Mesenchymal stem cell (in vitro differentiated cells and primary cell): Measurements from ENCODE around the gene CATSPERD.
A peak's percentile ranks its signal among the peaks of the same experiment; 100 is the strongest.

Experiments used
- DNase-seq: peaks from one replicate; pipeline ENCODE4 v3.0.0-alpha.2; 2013
- H2AFZ ChIP-seq: one replicate; pipeline ENCODE4 v1.6.1; 2013; ENCODE audit warnings: low read depth, mild to moderate bottlenecking, control low read depth, inconsistent platforms, low read length, moderate library complexity
- H2AK5ac ChIP-seq: 2 replicates; pipeline ENCODE4 v1.6.1; 2013; ENCODE audit warnings: low read length, moderate library complexity, mild to moderate bottlenecking, inconsistent platforms; ENCODE audit not compliant: severe bottlenecking
- H2BK120ac ChIP-seq: one replicate; pipeline ENCODE4 v1.6.1; 2013; ENCODE audit warnings: low read depth, mild to moderate bottlenecking, inconsistent platforms, low read length, moderate library complexity
- H2BK12ac ChIP-seq, 2 experiments: one replicate each; pipeline ENCODE4 v1.6.1; 2013; ENCODE audit warnings: inconsistent platforms in 2 of 2, low read length in 2 of 2, mild to moderate bottlenecking in 2 of 2, moderate library complexity in 2 of 2, control low read depth in 1 of 2
- H2BK15ac ChIP-seq: one replicate; pipeline ENCODE4 v1.6.1; 2013; ENCODE audit warnings: mild to moderate bottlenecking, low read depth, inconsistent platforms; ENCODE audit not compliant: poor library complexity, severe bottlenecking
- H2BK5ac ChIP-seq: 2 replicates; pipeline ENCODE4 v1.6.1; 2013; ENCODE audit warnings: low read depth, mild to moderate bottlenecking, low read length, control low read depth, inconsistent platforms; ENCODE audit not compliant: poor library complexity, severe bottlenecking
- H3K14ac ChIP-seq, 2 experiments: one replicate each; pipeline ENCODE4 v1.6.1; 2013; ENCODE audit warnings: inconsistent platforms in 2 of 2, low read length in 2 of 2, control low read depth in 1 of 2, mild to moderate bottlenecking in 1 of 2, moderate library complexity in 1 of 2
- H3K18ac ChIP-seq, 2 experiments: one replicate each; pipeline ENCODE4 v1.6.1; 2013; ENCODE audit warnings: inconsistent platforms in 2 of 2, low read length in 2 of 2, control low read depth in 1 of 2, low read depth in 1 of 2, mild to moderate bottlenecking in 1 of 2
- H3K23ac ChIP-seq, 2 experiments: one replicate each; pipeline ENCODE4 v1.6.1; 2013; ENCODE audit warnings: inconsistent platforms in 2 of 2, low read length in 2 of 2, mild to moderate bottlenecking in 2 of 2, moderate library complexity in 2 of 2, control low read depth in 1 of 2
- H3K27ac ChIP-seq: 2 replicates; pipeline ENCODE4 v1.5.1; 2013; ENCODE audit warnings: mild to moderate bottlenecking, moderate library complexity, low read length, control low read depth, inconsistent platforms; ENCODE audit not compliant: poor library complexity, severe bottlenecking
- H3K27me3 ChIP-seq, 2 experiments: 2 replicates each; pipeline versions ENCODE4 v1.6.1 to v1.7.0; 2013; ENCODE audit warnings: low read length in 2 of 2, mild to moderate bottlenecking in 2 of 2, moderate library complexity in 2 of 2, control low read depth in 1 of 2, inconsistent platforms in 1 of 2; ENCODE audit not compliant: control insufficient read depth in 1 of 2, insufficient read depth in 1 of 2
- H3K36me3 ChIP-seq, 2 experiments: 2 replicates each; pipeline versions ENCODE4 v1.6.1 to v1.7.0; 2013; ENCODE audit warnings: low read length in 2 of 2, control low read depth in 1 of 2, inconsistent platforms in 1 of 2, low read depth in 1 of 2, mild to moderate bottlenecking in 1 of 2; ENCODE audit not compliant: insufficient read depth in 2 of 2, control insufficient read depth in 1 of 2
- H3K4ac ChIP-seq, 2 experiments: one replicate each; pipeline ENCODE4 v1.6.1; 2013; ENCODE audit warnings: inconsistent platforms in 2 of 2, low read length in 2 of 2, mild to moderate bottlenecking in 2 of 2, moderate library complexity in 2 of 2, control low read depth in 1 of 2, low read depth in 1 of 2
- H3K4me1 ChIP-seq: 2 replicates; pipeline ENCODE4 v1.6.1; 2013; ENCODE audit warnings: low read depth, low read length, control low read depth; ENCODE audit not compliant: control insufficient read depth, insufficient read depth
- H3K4me2 ChIP-seq: 2 replicates; pipeline ENCODE4 v1.6.1; 2013; ENCODE audit warnings: low read length, mild to moderate bottlenecking, inconsistent platforms; ENCODE audit not compliant: poor library complexity, severe bottlenecking
- H3K4me3 ChIP-seq, 2 experiments: 2 replicates each; pipeline versions ENCODE4 v1.5.1 to v1.7.0; 2013; ENCODE audit warnings: low read length in 2 of 2, mild to moderate bottlenecking in 2 of 2, control low read depth in 1 of 2, low read depth in 1 of 2; ENCODE audit not compliant: insufficient read depth in 1 of 2
- H3K79me1 ChIP-seq: replicated peaks from 2 replicates; pipeline ENCODE4 v1.6.1; 2013; ENCODE audit warnings: mild to moderate bottlenecking, control low read depth, low read length, inconsistent platforms; ENCODE audit not compliant: poor library complexity, severe bottlenecking
- H3K9ac ChIP-seq: 2 replicates; pipeline ENCODE4 v1.7.0; 2013; ENCODE audit warnings: mild to moderate bottlenecking, low read length, moderate library complexity
- H3K9me3 ChIP-seq: 2 replicates; pipeline ENCODE4 v1.7.0; 2013; ENCODE audit warnings: mild to moderate bottlenecking, low read length; ENCODE audit not compliant: control insufficient read depth
- H4K8ac ChIP-seq: one replicate; pipeline ENCODE4 v1.6.1; 2013; ENCODE audit warnings: inconsistent platforms, mild to moderate bottlenecking, low read length, moderate library complexity
- H4K91ac ChIP-seq: one replicate; pipeline ENCODE4 v1.6.1; 2013; ENCODE audit warnings: mild to moderate bottlenecking, low read length, inconsistent platforms
- WGBS: methylation state at CpG from one replicate; pipeline ENCODE4 v1.1.7; 2013; ENCODE audit warnings: mixed read lengths; 5-methylcytosine and 5-hydroxymethylcytosine counted together

The CATSPERD gene

DNA sequence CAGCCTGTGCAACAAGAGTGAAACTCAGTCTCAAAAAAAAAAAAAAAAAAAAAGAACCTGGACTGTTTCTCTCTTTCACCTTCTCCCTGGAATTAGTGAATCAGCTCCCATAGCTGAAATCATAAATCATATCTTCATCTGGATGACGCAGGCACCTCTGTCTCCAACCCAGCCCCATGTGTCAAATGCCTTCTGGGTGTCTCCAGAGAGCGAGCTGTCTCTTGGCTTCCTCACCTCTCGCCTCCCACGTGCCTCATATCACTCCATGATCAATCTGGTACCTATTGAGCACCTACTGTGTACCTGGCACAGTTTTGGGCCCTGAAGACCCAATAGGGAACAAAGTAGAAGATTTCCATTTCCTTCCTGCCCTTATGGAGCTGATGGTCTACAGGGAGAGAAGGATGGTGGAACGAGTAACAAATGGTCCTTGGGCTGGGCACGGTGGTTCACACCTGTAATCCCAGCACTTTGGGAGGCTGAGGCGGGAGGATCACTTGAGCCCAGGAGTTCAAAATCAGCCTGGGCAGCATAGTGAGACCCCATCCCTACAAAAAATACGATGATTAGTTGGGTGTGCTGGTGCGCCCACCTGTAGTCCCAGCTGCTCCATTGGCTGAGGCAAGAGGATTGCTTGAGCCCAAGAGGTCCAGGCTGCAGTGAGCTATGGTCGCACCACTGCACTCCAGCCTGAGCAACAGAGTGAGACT is 37.1 kb upstream of the CATSPERD start:
- no peak for DNase-seq
- H2AFZ ChIP-seq = no peak overlapping the region
- H4K91ac ChIP-seq = no peak overlapping the region
- H3K36me3 ChIP-seq = peaks cover 0 to 15% of the 10 kb centered on the region in 2 experiments
- H3K79me1 ChIP-seq = peaks cover 22% of the 10 kb centered on the region
- H3K14ac ChIP-seq = no peak overlapping the region
- H3K18ac ChIP-seq = no peak overlapping the region
- peaks cover 34% of the 10 kb centered on the region for H3K4me1 ChIP-seq
- H3K9me3 ChIP-seq = no peaks in the 10 kb centered on the region
- H2AK5ac ChIP-seq = no peak overlapping the region
- H3K4ac ChIP-seq = no peak overlapping the region
- no peak overlapping the region for H3K23ac ChIP-seq
- no peak overlapping the region for H3K9ac ChIP-seq
- H3K27me3 ChIP-seq = no peaks in the 10 kb centered on the region
- no peak overlapping the region for H4K8ac ChIP-seq
- no peak overlapping the region for H2BK12ac ChIP-seq
- H2BK120ac ChIP-seq = no peak overlapping the region
- H3K27ac ChIP-seq = no peak overlapping the region
- H3K4me2 ChIP-seq = no peak overlapping the region
- no peak overlapping the region for H2BK15ac ChIP-seq
- WGBS = 89% methylated on average over 9 of the region's 10 CpGs
- H3K4me3 ChIP-seq = no peak overlapping the region
- no peak overlapping the region for H2BK5ac ChIP-seq

DNA sequence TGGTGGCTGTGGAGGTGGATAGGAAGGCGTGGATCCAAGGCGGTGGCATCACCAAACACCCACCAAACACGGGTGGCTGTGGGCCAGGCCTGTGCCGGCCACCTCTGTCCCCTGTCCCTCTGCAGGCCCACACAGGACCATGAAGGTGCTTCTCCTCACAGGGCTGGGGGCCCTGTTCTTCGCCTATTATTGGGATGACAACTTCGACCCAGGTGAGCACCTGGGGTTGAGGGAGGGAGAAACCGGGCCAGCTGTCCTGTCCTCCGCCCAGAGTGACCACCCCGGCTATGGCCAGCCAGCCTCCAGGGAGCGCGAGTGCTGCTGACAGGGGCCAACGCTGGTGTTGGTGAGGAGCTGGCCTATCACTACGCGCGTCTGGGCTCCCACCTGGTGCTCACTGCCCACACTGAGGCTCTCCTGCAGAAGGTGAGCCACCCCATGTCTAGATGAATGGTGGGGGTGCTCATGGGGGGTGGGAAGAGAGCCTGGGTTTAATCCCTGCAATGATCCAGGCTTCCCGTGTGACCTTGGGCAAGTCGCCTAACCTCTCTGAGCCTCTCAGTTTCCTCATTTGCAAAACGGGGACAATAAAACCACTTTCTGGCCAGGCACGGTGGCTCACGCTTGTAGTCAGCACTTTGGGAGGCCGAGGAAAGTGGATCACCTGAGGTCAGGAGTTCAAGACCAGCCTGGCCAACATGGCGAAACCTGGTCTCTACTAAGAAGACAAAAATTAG is 35.6 kb upstream of the CATSPERD start:
- peaks cover 0 to 13% of the 10 kb centered on the region in 2 experiments for H3K36me3 ChIP-seq
- no peak overlapping the region for H4K8ac ChIP-seq
- no peak overlapping the region for H3K4ac ChIP-seq
- H3K27me3 ChIP-seq = no peaks in the 10 kb centered on the region
- H3K18ac ChIP-seq = no peak overlapping the region
- H3K79me1 ChIP-seq = peaks cover 14% of the 10 kb centered on the region
- H2BK120ac ChIP-seq = no peak overlapping the region
- DNase-seq = no peak
- no peak overlapping the region for H3K23ac ChIP-seq
- H2BK15ac ChIP-seq = no peak overlapping the region
- no peak overlapping the region for H3K14ac ChIP-seq
- H2BK5ac ChIP-seq = no peak overlapping the region
- no peaks in the 10 kb centered on the region for H3K9me3 ChIP-seq
- H2AFZ ChIP-seq = no peak overlapping the region
- no peak overlapping the region for H3K4me2 ChIP-seq
- WGBS = 93% methylated on average over 22 of the region's 22 CpGs
- H4K91ac ChIP-seq = no peak overlapping the region
- H3K27ac ChIP-seq = no peak overlapping the region
- H2AK5ac ChIP-seq = no peak overlapping the region
- H3K9ac ChIP-seq = no peak overlapping the region
- no peak overlapping the region for H3K4me3 ChIP-seq
- H2BK12ac ChIP-seq = no peak overlapping the region
- peaks cover 27% of the 10 kb centered on the region for H3K4me1 ChIP-seq

DNA sequence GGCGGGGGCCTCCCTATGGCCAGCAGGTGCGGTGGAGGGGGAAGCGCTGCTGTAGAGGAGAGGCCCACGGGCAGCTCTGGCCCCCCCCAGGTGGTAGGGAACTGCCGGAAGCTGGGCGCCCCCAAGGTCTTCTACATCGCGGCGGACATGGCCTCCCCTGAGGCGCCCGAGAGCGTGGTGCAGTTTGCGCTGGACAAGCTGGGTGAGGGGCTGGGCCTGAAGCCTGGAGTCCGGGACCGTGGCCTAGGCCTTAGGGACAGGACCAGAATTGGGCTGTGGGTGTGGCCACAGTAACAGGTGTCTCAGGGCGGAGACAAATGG is 34.2 kb upstream of the CATSPERD start:
- H2BK12ac ChIP-seq = no peak overlapping the region
- no peak overlapping the region for H2BK5ac ChIP-seq
- no peak overlapping the region for H2BK120ac ChIP-seq
- H3K27ac ChIP-seq = no peak overlapping the region
- no peak overlapping the region for H3K9ac ChIP-seq
- H3K36me3 ChIP-seq = peaks cover 0 to 17% of the 10 kb centered on the region in 2 experiments
- no peak overlapping the region for H4K8ac ChIP-seq
- no peak overlapping the region for H3K23ac ChIP-seq
- no peak for DNase-seq
- peak overlapping the region; percentile 56 for H2AFZ ChIP-seq
- H2BK15ac ChIP-seq = no peak overlapping the region
- H3K4ac ChIP-seq = no peak overlapping the region
- H3K27me3 ChIP-seq = no peaks in the 10 kb centered on the region
- peak overlapping the region; percentile 29 for H4K91ac ChIP-seq
- WGBS = 34% methylated on average over 16 of the region's 16 CpGs
- H3K9me3 ChIP-seq = no peaks in the 10 kb centered on the region
- H3K18ac ChIP-seq = no peak overlapping the region
- peaks cover 23% of the 10 kb centered on the region for H3K4me1 ChIP-seq
- H3K4me2 ChIP-seq = peak overlapping the region; percentile 75
- H3K79me1 ChIP-seq = peaks cover 9% of the 10 kb centered on the region
- peak overlapping the region; percentile 69 to 78 for H3K4me3 ChIP-seq
- no peak overlapping the region for H2AK5ac ChIP-seq
- H3K14ac ChIP-seq = no peak overlapping the region

DNA sequence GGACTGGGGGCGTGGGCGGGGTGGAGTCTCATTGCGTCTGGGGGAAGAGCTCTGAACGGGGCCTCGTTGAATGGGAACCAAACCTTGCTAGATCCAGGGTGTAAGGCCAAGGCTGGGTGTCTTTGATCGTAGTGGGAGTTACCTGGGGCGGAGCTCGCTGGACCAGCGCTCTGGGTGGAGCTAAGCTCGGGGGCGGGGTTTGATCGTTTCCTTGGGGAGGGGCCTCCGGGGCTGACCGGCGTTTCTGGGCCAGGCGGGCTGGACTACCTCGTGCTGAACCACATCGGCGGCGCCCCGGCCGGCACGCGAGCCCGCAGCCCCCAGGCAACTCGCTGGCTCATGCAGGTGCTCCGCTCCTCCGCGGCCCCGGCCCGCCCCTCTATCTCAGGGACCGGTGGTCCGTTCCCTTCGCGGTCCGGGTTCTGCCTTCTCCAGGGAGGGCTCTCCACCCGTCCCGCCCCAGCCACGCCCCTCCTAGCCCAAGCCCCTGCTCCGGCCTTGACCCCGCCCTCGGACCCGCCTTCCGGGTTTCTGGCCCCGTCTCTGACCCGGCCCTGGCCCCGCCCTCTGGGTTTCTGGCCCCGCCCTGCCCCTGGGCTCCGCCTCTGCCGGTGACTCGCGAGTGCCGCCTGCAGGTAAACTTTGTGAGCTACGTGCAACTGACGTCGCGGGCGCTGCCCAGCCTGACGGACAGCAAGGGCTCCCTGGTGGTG is 33.6 kb upstream of the CATSPERD start:
- peak overlapping the region; percentile 75 for H3K4me2 ChIP-seq
- H3K4me1 ChIP-seq = peaks cover 19% of the 10 kb centered on the region
- no peak overlapping the region for H2AK5ac ChIP-seq
- no peaks in the 10 kb centered on the region for H3K9me3 ChIP-seq
- no peak overlapping the region for H2BK15ac ChIP-seq
- peak overlapping the region; percentile 61 to 94 for H3K18ac ChIP-seq
- peak overlapping the region; percentile 97 for H2AFZ ChIP-seq
- no peak overlapping the region for H3K27ac ChIP-seq
- peak overlapping the region; percentile 72 for H3K9ac ChIP-seq
- H3K4me3 ChIP-seq = peak overlapping the region; percentile 69 to 78
- peaks cover 1 to 21% of the 10 kb centered on the region in 2 experiments for H3K36me3 ChIP-seq
- no peak overlapping the region for H3K14ac ChIP-seq
- peak overlapping the region; percentile 64 for H4K91ac ChIP-seq
- H2BK120ac ChIP-seq = no peak overlapping the region
- no peaks in the 10 kb centered on the region for H3K27me3 ChIP-seq
- peak overlapping the region; percentile 79 for H4K8ac ChIP-seq
- H3K23ac ChIP-seq = no peak overlapping the region
- peak; percentile 91 for DNase-seq
- no peak overlapping the region for H2BK12ac ChIP-seq
- peak overlapping the region; percentile 17 to 51 for H3K4ac ChIP-seq
- under 1% methylated on average over 58 of the region's 59 CpGs for WGBS
- peaks cover 7% of the 10 kb centered on the region for H3K79me1 ChIP-seq
- no peak overlapping the region for H2BK5ac ChIP-seq
